OCI-LY3 (cell line): Measurements from ENCODE around the gene MCEE.
"Not testable (repeated sequence)": the region's sequence is repeated elsewhere in the genome, so short reads cannot be mapped to it uniquely, and the experiment has no call there.

Experiments
- H2AFZ ChIP-seq: fragments of 200-600, 300-600 bp; shearing (Covaris generic); 2 replicates; pipeline ENCODE4 v1.6.0; 2014; ENCODE audit warnings: antibody characterized with exemption, low read depth, low read length
- H3K27ac ChIP-seq: fragments of 200-600, 300-600 bp; sonication (generic); 2 replicates; pipeline ENCODE4 v1.5.1; 2014; ENCODE audit warnings: mild to moderate bottlenecking, low read length, moderate library complexity, mixed read lengths
- H3K27me3 ChIP-seq: fragments of 200-600, 300-600 bp; sonication (generic); 2 replicates; pipeline ENCODE4 v1.6.1; 2014; ENCODE audit warnings: low read depth, low read length, mixed read lengths
- H3K36me3 ChIP-seq: fragments of 200-600, 300-600 bp; sonication (generic); replicated peaks from 2 replicates; pipeline ENCODE3; 2014; ENCODE audit warnings: low read depth, low read length, mixed read lengths
- H3K4me1 ChIP-seq: fragments of 300-600, 200-600 bp; sonication (generic); 2 replicates; pipeline ENCODE4 v1.6.1; 2014; ENCODE audit warnings: low read length, mixed read lengths
- H3K4me2 ChIP-seq: fragments of 200-600, 300-600 bp; sonication (generic); 2 replicates; pipeline ENCODE4 v1.6.1; 2014; ENCODE audit warnings: low read length, mixed read lengths
- H3K4me3 ChIP-seq: fragments of 300-600, 200-600 bp; sonication (generic); 2 replicates; pipeline ENCODE4 v1.5.1; 2014; ENCODE audit warnings: antibody characterized with exemption, mild to moderate bottlenecking, low read length, moderate library complexity
- H3K79me2 ChIP-seq: fragments of 300-600, 200-600 bp; shearing (Covaris generic); 2 replicates; pipeline ENCODE4 v1.6.1; 2014; ENCODE audit warnings: mild to moderate bottlenecking, low read length, mixed read lengths
- H3K9ac ChIP-seq: fragments of 300-600, 200-600 bp; shearing (Covaris generic); 2 replicates; pipeline ENCODE4 v1.6.0; 2014; ENCODE audit warnings: mild to moderate bottlenecking, low read length, moderate library complexity
- H3K9me3 ChIP-seq: fragments of 200-600, 300-600 bp; shearing (Covaris generic); 2 replicates; pipeline ENCODE4 v1.6.1; 2014; ENCODE audit warnings: low read length, mixed read lengths; ENCODE audit not compliant: insufficient read depth
- H4K20me1 ChIP-seq: fragments of 200-600, 300-600 bp; sonication (generic); 2 replicates; pipeline ENCODE4 v1.6.1; 2016; ENCODE audit warnings: low read length, mixed read lengths; ENCODE audit not compliant: insufficient read depth
- CTCF ChIP-seq: fragments of 200-600, 300-600 bp; sonication (generic); IDR thresholded peaks from 2 replicates; pipeline ENCODE4 v1.5.1; 2014; ENCODE audit warnings: antibody characterized with exemption, low read length, low read depth
- EZH2phosphoT487 ChIP-seq: fragments of 200-600 bp; shearing (Covaris generic); IDR thresholded peaks from 2 replicates; pipeline ENCODE4 v1.6.1; 2018; ENCODE audit warnings: antibody characterized with exemption, mixed run types, low read depth

Gene MCEE

GRCh38 chr2:71133603-71134002 lies 3.6 kb upstream of the MCEE start:
- H3K27ac ChIP-seq: no peak overlapping the region
- peaks cover 31% of the 10 kb centered on the region for H3K36me3 ChIP-seq
- H2AFZ ChIP-seq: no peak overlapping the region
- H3K4me3 ChIP-seq: no peak overlapping the region
- H3K4me2 ChIP-seq: no peak overlapping the region
- peaks cover 50% of the 10 kb centered on the region for H3K79me2 ChIP-seq
- no peaks in the 10 kb centered on the region for H3K27me3 ChIP-seq
- peaks cover 18% of the 10 kb centered on the region for H3K4me1 ChIP-seq
- no peak overlapping the region for H3K9ac ChIP-seq
- no peaks in the 10 kb centered on the region for H3K9me3 ChIP-seq
- no peak for TF ChIP-seq EZH2phosphoT487
- no peak for TF ChIP-seq CTCF
- H4K20me1 ChIP-seq: peaks cover 9% of the 10 kb centered on the region; the same call in 1 of the 2 replicates

- Histone ChIP-seq H3K9ac (peak overlapping the region; percentile 83), H3K4me3 (peak overlapping the region; percentile 85), H3K79me2 (peaks cover 71% of the 10 kb centered on the region), H3K4me2 (peak overlapping the region; percentile 92), H3K36me3 (peaks cover 35% of the 10 kb centered on the region), H3K4me1 (peaks cover 26% of the 10 kb centered on the region)
- H3K9me3 ChIP-seq, H3K27me3 ChIP-seq, H4K20me1 ChIP-seq, H3K27ac ChIP-seq, H2AFZ ChIP-seq: not testable (repeated sequence)
Observed at GRCh38 chr2:71131387-71132166, 1.5 kb upstream of the MCEE start.

DNA sequence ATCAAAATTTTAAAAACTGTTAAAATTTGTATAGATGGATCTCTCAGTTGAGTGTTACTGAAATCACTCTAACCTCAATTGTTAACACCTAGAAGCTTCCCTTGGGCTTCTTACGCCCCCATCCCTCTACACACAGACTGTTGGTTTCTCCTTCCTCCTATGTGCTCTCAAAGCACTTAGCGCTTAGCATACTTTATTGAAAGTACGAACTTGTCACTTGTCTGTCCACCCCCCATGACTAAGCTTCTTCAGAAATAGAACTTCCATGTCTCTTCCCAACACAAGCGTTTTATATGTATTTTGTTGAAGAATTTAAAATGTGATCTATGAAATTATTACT lies 846 bp upstream of the MCEE start:
- H4K20me1 ChIP-seq: peaks cover 9% of the 10 kb centered on the region; the same call in 1 of the 2 replicates
- H3K4me3 ChIP-seq: peak overlapping the region; percentile 85
- H3K79me2 ChIP-seq: peaks cover 73% of the 10 kb centered on the region
- TF ChIP-seq CTCF (no peak), EZH2phosphoT487 (no peak)
- peak overlapping the region; percentile 73 for H3K27ac ChIP-seq
- no peaks in the 10 kb centered on the region for H3K9me3 ChIP-seq
- peak overlapping the region; percentile 62 for H2AFZ ChIP-seq
- peak overlapping the region; percentile 83 for H3K9ac ChIP-seq
- peaks cover 30% of the 10 kb centered on the region for H3K36me3 ChIP-seq
- H3K4me1 ChIP-seq: peaks cover 26% of the 10 kb centered on the region
- peak overlapping the region; percentile 92 for H3K4me2 ChIP-seq
- H3K27me3 ChIP-seq: no peaks in the 10 kb centered on the region

- Histone ChIP-seq H3K9ac (peak overlapping the region; percentile 83), H4K20me1 (peaks cover 9% of the 10 kb centered on the region; the same call in 1 of the 2 replicates), H3K36me3 (peaks cover 27% of the 10 kb centered on the region), H3K4me1 (peaks cover 26% of the 10 kb centered on the region), H2AFZ (peak overlapping the region; percentile 16), H3K27me3 (no peaks in the 10 kb centered on the region), H3K4me2 (peak overlapping the region; percentile 92), H3K79me2 (peaks cover 79% of the 10 kb centered on the region), H3K9me3 (no peaks in the 10 kb centered on the region), H3K4me3 (peak overlapping the region; percentile 85), H3K27ac (peak overlapping the region; percentile 73)
- no peak for TF ChIP-seq CTCF
- TF ChIP-seq EZH2phosphoT487: no peak
Observed at GRCh38 chr2:71129902-71130151, 202 bp downstream of the MCEE start.
